Neural cell (in vitro differentiated cells): Measurements from ENCODE around the gene ST6GALNAC3. TPM values are rescaled to one million over a fixed set of nuclear protein-coding genes. Genes with fewer than 3 reads are reported as not detected.

Source experiments
- H2AFZ ChIP-seq: fragments of 200-600, 300-800 bp; sonication (generic), shearing (Covaris generic); 2 replicates; pipeline ENCODE4 v1.6.0; 2014; ENCODE audit warnings: low read depth, mild to moderate bottlenecking, antibody characterized with exemption, low read length, moderate library complexity
- H3F3A ChIP-seq: fragments of 200-600 bp; shearing (Covaris generic); 2 replicates; pipeline ENCODE4 v1.6.1; 2016; ENCODE audit warnings: mild to moderate bottlenecking, moderate library complexity, mixed read lengths, antibody characterized with exemption, low read length; ENCODE audit not compliant: insufficient read depth, poor library complexity, severe bottlenecking
- H3K27ac ChIP-seq: fragments of 200-600, 300-800 bp; sonication (generic), shearing (Covaris generic); 2 replicates; pipeline ENCODE4 v1.5.1; 2014; ENCODE audit warnings: mild to moderate bottlenecking, low read length, moderate library complexity
- H3K27me3 ChIP-seq: fragments of 300-800, 200-600 bp; sonication (generic), shearing (Covaris generic); 2 replicates; pipeline ENCODE4 v1.6.0; 2014; ENCODE audit warnings: mild to moderate bottlenecking, low read depth, low read length, moderate library complexity; ENCODE audit not compliant: insufficient read depth
- H3K36me3 ChIP-seq: fragments of 300-800, 200-600 bp; sonication (generic), shearing (Covaris generic); 2 replicates; pipeline ENCODE4 v1.5.1; 2014; ENCODE audit warnings: mild to moderate bottlenecking, antibody characterized with exemption, low read length, moderate library complexity; ENCODE audit not compliant: insufficient read depth
- H3K4me2 ChIP-seq: fragments of 300-800, 200-600 bp; sonication (generic), shearing (Covaris generic); 2 replicates; pipeline ENCODE4 v1.6.0; 2014; ENCODE audit warnings: mild to moderate bottlenecking, low read length
- H3K4me3 ChIP-seq: fragments of 300-800, 200-600 bp; sonication (generic), shearing (Covaris generic); 2 replicates; pipeline ENCODE4 v1.5.1; 2014; ENCODE audit warnings: mild to moderate bottlenecking, low read length, moderate library complexity
- H3K79me2 ChIP-seq: fragments of 200-600 bp; shearing (Covaris generic); replicated peaks from 2 replicates; pipeline ENCODE4 v1.6.0; 2014; ENCODE audit warnings: mild to moderate bottlenecking, low read length, moderate library complexity; ENCODE audit not compliant: insufficient read depth
- H3K9ac ChIP-seq: fragments of 300-800, 200-600 bp; sonication (generic), shearing (Covaris generic); 2 replicates; pipeline ENCODE4 v1.6.1; 2016; ENCODE audit warnings: mild to moderate bottlenecking, low read length, mixed read lengths
- H3K9me2 ChIP-seq: fragments of 200-600 bp; shearing (Covaris generic); 2 replicates; pipeline ENCODE4 v1.6.1; 2016; ENCODE audit warnings: mild to moderate bottlenecking, low read length, mixed read lengths; ENCODE audit not compliant: insufficient read depth
- H3K9me3 ChIP-seq: fragments of 200-600, 300-800 bp; sonication (generic), shearing (Covaris generic); 2 replicates; pipeline ENCODE4 v1.6.1; 2016; ENCODE audit warnings: mild to moderate bottlenecking, mixed run types, low read length, moderate library complexity, mixed read lengths
- H4K20me1 ChIP-seq: fragments of 200-600 bp; shearing (Covaris generic); 2 replicates; pipeline ENCODE4 v1.6.1; 2016; ENCODE audit warnings: mild to moderate bottlenecking, mixed run types; ENCODE audit not compliant: insufficient read depth
- EP300 ChIP-seq: fragments of 450-650 bp; conservative IDR thresholded peaks from 2 replicates; pipeline ENCODE4 v1.6.1; 2014; ENCODE audit warnings: antibody characterized with exemption, mild to moderate bottlenecking, moderate library complexity; ENCODE audit not compliant: poor library complexity, severe bottlenecking
- EZH2 ChIP-seq: fragments of 200-600, 300-800 bp; shearing (Covaris generic), sonication (generic); IDR thresholded peaks from 2 replicates; pipeline ENCODE4 v1.6.1; 2014; ENCODE audit warnings: antibody characterized with exemption, low read length, borderline replicate concordance, mild to moderate bottlenecking; ENCODE audit not compliant: insufficient read depth, poor library complexity, severe bottlenecking
- MXI1 ChIP-seq: fragments of 450-650 bp; conservative IDR thresholded peaks from 2 replicates; pipeline ENCODE4 v1.6.1; 2014; ENCODE audit warnings: antibody characterized with exemption, mild to moderate bottlenecking; ENCODE audit not compliant: poor library complexity, severe bottlenecking
- POLR2AphosphoS5 ChIP-seq: IDR thresholded peaks from 2 replicates; pipeline ENCODE4 v1.6.1; 2012
- RAD21 ChIP-seq: fragments of 450-650 bp; conservative IDR thresholded peaks from 2 replicates; pipeline ENCODE4 v1.6.1; 2014; ENCODE audit warnings: antibody characterized with exemption, mild to moderate bottlenecking, moderate library complexity
- SMC3 ChIP-seq: fragments of 450-650 bp; conservative IDR thresholded peaks from 2 replicates; pipeline ENCODE4 v1.6.1; 2014; ENCODE audit warnings: antibody characterized with exemption, mild to moderate bottlenecking, moderate library complexity; ENCODE audit not compliant: poor library complexity
- TAF1 ChIP-seq: IDR thresholded peaks from 2 replicates; pipeline ENCODE4 v1.6.1; 2012; ENCODE audit warnings: low read depth
- polyA plus RNA-seq: library from polyadenylated mRNA; depleted of rRNA; stranded (reverse); fragments of >200 nt; gene quantifications from 2 replicates; pipeline ENCODE4 v1.2.3, GENCODE V29; 2014
- TF ChIP-seq, protein P1 (sequence below): IDR thresholded peaks from 2 replicates; pipeline ENCODE4 v1.6.1; 2012; ENCODE audit warnings: borderline replicate concordance
- TF ChIP-seq, protein P2 (sequence below): fragments of 450-650 bp; IDR thresholded peaks from 2 replicates; pipeline ENCODE4 v1.5.1; 2014; ENCODE audit warnings: antibody characterized with exemption, mild to moderate bottlenecking, moderate library complexity; ENCODE audit not compliant: poor library complexity, severe bottlenecking

Gene ST6GALNAC3
- polyA plus RNA-seq, 1 donor from 2014 or later = 3.6 TPM

DNA sequence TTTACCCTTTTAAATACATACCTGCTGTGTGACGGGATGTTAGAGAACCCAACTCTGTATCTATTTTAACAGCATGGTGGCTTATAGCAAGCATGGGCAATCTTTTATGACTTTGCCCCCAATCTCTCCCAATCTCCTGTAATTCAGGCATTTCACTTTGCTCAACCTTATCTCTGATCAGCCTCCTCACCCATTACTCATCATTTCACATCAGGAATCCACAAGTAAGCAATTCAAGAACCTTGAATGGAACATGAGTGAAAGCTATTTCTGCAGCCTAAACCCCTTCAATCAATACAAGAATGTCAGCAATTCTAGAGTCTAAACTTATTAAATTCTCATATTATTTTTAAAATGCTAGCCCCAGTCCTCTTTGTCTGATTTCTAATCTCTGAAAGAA, 199.8 kb downstream of the ST6GALNAC3 start:
- no peak overlapping the region for H3K4me3 ChIP-seq
- H3K79me2 ChIP-seq = no peaks in the 10 kb centered on the region
- no peaks in the 10 kb centered on the region for H4K20me1 ChIP-seq
- no peak overlapping the region for H3K27ac ChIP-seq
- H2AFZ ChIP-seq = no peak overlapping the region
- H3K9me2 ChIP-seq = no peaks in the 10 kb centered on the region
- TF ChIP-seq, protein P1, sequence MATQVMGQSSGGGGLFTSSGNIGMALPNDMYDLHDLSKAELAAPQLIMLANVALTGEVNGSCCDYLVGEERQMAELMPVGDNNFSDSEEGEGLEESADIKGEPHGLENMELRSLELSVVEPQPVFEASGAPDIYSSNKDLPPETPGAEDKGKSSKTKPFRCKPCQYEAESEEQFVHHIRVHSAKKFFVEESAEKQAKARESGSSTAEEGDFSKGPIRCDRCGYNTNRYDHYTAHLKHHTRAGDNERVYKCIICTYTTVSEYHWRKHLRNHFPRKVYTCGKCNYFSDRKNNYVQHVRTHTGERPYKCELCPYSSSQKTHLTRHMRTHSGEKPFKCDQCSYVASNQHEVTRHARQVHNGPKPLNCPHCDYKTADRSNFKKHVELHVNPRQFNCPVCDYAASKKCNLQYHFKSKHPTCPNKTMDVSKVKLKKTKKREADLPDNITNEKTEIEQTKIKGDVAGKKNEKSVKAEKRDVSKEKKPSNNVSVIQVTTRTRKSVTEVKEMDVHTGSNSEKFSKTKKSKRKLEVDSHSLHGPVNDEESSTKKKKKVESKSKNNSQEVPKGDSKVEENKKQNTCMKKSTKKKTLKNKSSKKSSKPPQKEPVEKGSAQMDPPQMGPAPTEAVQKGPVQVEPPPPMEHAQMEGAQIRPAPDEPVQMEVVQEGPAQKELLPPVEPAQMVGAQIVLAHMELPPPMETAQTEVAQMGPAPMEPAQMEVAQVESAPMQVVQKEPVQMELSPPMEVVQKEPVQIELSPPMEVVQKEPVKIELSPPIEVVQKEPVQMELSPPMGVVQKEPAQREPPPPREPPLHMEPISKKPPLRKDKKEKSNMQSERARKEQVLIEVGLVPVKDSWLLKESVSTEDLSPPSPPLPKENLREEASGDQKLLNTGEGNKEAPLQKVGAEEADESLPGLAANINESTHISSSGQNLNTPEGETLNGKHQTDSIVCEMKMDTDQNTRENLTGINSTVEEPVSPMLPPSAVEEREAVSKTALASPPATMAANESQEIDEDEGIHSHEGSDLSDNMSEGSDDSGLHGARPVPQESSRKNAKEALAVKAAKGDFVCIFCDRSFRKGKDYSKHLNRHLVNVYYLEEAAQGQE = no peak
- TF ChIP-seq MXI1 (no peak), RAD21 (no peak), EZH2 (no peak), POLR2AphosphoS5 (no peak), SMC3 (no peak), TAF1 (no peak), EP300 (no peak)
- TF ChIP-seq, protein P2, sequence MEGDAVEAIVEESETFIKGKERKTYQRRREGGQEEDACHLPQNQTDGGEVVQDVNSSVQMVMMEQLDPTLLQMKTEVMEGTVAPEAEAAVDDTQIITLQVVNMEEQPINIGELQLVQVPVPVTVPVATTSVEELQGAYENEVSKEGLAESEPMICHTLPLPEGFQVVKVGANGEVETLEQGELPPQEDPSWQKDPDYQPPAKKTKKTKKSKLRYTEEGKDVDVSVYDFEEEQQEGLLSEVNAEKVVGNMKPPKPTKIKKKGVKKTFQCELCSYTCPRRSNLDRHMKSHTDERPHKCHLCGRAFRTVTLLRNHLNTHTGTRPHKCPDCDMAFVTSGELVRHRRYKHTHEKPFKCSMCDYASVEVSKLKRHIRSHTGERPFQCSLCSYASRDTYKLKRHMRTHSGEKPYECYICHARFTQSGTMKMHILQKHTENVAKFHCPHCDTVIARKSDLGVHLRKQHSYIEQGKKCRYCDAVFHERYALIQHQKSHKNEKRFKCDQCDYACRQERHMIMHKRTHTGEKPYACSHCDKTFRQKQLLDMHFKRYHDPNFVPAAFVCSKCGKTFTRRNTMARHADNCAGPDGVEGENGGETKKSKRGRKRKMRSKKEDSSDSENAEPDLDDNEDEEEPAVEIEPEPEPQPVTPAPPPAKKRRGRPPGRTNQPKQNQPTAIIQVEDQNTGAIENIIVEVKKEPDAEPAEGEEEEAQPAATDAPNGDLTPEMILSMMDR = no peak
- no peaks in the 10 kb centered on the region for H3K36me3 ChIP-seq
- H3F3A ChIP-seq = no peaks in the 10 kb centered on the region
- no peak overlapping the region for H3K4me2 ChIP-seq
- no peaks in the 10 kb centered on the region for H3K9me3 ChIP-seq
- H3K9ac ChIP-seq = no peak overlapping the region
- H3K27me3 ChIP-seq = no peaks in the 10 kb centered on the region

DNA sequence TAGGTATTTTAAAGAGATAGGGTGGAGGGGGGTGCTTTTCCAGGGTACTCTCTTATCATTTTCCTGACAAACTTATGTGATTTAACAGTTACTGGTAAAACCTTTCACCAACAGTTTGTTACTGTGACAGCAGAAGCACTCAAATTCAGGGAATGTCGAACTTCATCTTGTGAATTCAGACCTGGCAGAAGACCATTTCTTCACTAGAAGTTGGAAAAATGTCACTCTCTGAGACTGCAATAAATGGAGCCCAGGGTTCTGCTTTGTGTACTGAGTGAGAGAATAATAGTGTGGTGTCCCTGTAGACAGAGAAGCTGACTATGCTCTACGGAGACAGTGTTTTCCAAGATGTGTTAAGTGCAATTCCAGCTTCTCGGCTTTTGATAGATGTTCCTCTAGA, 200.2 kb downstream of the ST6GALNAC3 start:
- no peaks in the 10 kb centered on the region for H3K27me3 ChIP-seq
- H3K9ac ChIP-seq = no peak overlapping the region
- TF ChIP-seq, protein P1 = peak; percentile 78
- TF ChIP-seq, protein P2 = no peak
- peak; percentile 51 for TF ChIP-seq EP300
- TF ChIP-seq TAF1 = no peak
- no peaks in the 10 kb centered on the region for H3K79me2 ChIP-seq
- H4K20me1 ChIP-seq = no peaks in the 10 kb centered on the region
- H2AFZ ChIP-seq = no peak overlapping the region
- no peak overlapping the region for H3K27ac ChIP-seq
- H3K4me2 ChIP-seq = no peak overlapping the region
- H3F3A ChIP-seq = no peaks in the 10 kb centered on the region
- no peaks in the 10 kb centered on the region for H3K36me3 ChIP-seq
- no peak overlapping the region for H3K4me3 ChIP-seq
- no peaks in the 10 kb centered on the region for H3K9me2 ChIP-seq
- no peaks in the 10 kb centered on the region for H3K9me3 ChIP-seq
